ENCODE results near the gene RDH13. TPM values are rescaled to one million over a fixed set of nuclear protein-coding genes. Genes with fewer than 3 reads are reported as not detected.
"Not testable (repeated sequence)": the region's sequence is repeated elsewhere in the genome, so short reads cannot be mapped to it uniquely, and the experiment has no call there.

RDH13 gene, protein sequence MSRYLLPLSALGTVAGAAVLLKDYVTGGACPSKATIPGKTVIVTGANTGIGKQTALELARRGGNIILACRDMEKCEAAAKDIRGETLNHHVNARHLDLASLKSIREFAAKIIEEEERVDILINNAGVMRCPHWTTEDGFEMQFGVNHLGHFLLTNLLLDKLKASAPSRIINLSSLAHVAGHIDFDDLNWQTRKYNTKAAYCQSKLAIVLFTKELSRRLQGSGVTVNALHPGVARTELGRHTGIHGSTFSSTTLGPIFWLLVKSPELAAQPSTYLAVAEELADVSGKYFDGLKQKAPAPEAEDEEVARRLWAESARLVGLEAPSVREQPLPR
- 26.0 TPM for total RNA-seq
- long read RNA-seq, transcript RDH13-223 (7 exons, 1,931 nt): major isoform, 23 of 39 reads
- long read RNA-seq, partial matches to known transcripts: 0 of 39 reads
- long read RNA-seq, other reads (novel, unspliced or antisense): 16 of 39 reads

GRCh38 chr19:55062735-55063491 is at the start of gene RDH13:
RDH13 (minus strand) TSS chr19:55063148; CDS start chr19:55063032, 116 bp downstream.
- H3K36me3 ChIP-seq: peaks cover 17% of the 10 kb centered on the region
- intact Hi-C loops (cut with DNase I): no loop called here
- no peaks in the 10 kb centered on the region for H3K9me3 ChIP-seq
- H3K27ac ChIP-seq: peak within 1 kb of the TSS; percentile 86
- ATAC-seq (peak; percentile 99 to 100), DNase-seq (peak; percentile 98)
- H3K4me3 ChIP-seq: peak within 1 kb of the TSS; percentile 89
- no peak for TF ChIP-seq CTCF (IDR thresholded peaks at IDR 0.05)
- peaks cover 11% of the 10 kb centered on the region for H3K4me1 ChIP-seq
- no peaks in the 10 kb centered on the region for H3K27me3 ChIP-seq (ENCODE audit: low read depth)

DNA sequence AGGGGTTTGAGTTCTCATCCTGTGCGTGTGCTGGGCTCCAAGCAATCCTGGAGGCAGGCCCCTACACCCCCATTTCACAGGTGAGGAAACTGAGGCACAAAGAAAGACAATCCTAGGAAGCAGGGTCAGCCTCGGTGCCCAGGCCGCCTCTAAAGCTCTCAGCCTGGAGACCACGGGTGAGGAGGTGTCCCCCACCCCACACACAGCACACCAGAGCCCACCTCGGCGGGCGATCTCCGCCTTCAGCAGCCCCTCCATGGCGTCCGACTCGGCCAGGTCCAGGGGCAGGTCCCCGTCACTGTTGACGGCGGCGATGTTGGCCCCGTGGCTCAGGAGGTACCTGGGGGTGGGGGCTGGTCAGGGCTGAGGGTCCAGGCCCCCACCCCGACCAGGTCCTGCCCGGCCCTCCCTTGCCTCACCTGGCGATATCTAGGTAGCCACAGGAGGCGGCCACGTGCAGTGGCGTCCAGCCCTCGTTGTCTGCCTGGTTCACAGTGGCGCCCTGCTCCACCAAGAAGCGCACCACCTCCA is 49.4 kb upstream of the RDH13 start:
- no peak overlapping the region for H3K4me3 ChIP-seq
- TF ChIP-seq CTCF (IDR thresholded peaks at IDR 0.05): no peak
- DNase-seq (no peak), ATAC-seq (no peak)
- peak overlapping the region; percentile 83 for H3K27ac ChIP-seq
- H3K4me1 ChIP-seq: peaks cover 41% of the 10 kb centered on the region
- peaks cover 27% of the 10 kb centered on the region for H3K36me3 ChIP-seq
- no peaks in the 10 kb centered on the region for H3K27me3 ChIP-seq (ENCODE audit: low read depth)
- no peaks in the 10 kb centered on the region for H3K9me3 ChIP-seq
- intact Hi-C loops (cut with DNase I): no loop called here

DNA sequence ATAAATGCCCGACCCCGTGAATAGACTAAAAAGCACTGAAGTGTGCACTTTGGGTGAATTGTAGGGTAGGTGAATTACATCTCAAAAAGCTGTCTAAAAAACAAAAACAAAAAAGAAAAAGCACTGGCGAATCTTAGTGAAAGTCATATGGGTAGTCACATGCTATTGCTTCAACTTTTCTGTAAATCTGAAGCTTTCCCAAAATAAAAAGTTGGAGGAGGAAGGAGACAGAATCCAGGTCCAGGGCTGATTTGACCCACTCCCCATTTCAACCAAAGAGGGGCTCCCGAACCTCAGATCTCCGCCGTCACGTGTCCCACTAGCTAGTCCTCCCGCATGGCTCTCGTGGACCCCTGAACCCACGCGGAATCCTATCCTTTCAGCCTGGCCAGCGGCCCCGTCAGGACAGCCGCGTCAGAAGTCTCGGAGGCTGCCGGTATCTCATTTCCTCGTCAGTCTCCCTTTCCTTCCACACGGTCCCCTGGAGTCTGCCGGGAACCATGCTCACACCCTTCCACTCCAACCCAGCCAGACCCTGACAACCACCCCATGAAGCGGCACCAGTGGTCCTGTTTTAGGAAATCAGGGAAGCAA is 48.4 kb upstream of the RDH13 start:
- Histone ChIP-seq H3K27me3 (ENCODE audit: low read depth) (no peaks in the 10 kb centered on the region), H3K4me1 (peaks cover 38% of the 10 kb centered on the region), H3K27ac (peak overlapping the region; percentile 31), H3K9me3 (no peaks in the 10 kb centered on the region), H3K36me3 (peaks cover 27% of the 10 kb centered on the region), H3K4me3 (no peak overlapping the region)
- ATAC-seq (no peak), DNase-seq (no peak)
- no peak for TF ChIP-seq CTCF (IDR thresholded peaks at IDR 0.05)
- intact Hi-C loops (cut with DNase I): no loop called here

GRCh38 chr19:55109527-55110291 is 46.8 kb upstream of the RDH13 start:
- Histone ChIP-seq H3K4me3 (no peak overlapping the region), H3K36me3 (peaks cover 32% of the 10 kb centered on the region), H3K4me1 (peaks cover 22% of the 10 kb centered on the region), H3K27ac (no peak overlapping the region), H3K27me3 (ENCODE audit: low read depth) (no peaks in the 10 kb centered on the region), H3K9me3 (no peaks in the 10 kb centered on the region)
- TF ChIP-seq CTCF (IDR thresholded peaks at IDR 0.05): no peak
- intact Hi-C loops (cut with DNase I): no loop called here
- ATAC-seq: no peak
- no peak for DNase-seq

DNA sequence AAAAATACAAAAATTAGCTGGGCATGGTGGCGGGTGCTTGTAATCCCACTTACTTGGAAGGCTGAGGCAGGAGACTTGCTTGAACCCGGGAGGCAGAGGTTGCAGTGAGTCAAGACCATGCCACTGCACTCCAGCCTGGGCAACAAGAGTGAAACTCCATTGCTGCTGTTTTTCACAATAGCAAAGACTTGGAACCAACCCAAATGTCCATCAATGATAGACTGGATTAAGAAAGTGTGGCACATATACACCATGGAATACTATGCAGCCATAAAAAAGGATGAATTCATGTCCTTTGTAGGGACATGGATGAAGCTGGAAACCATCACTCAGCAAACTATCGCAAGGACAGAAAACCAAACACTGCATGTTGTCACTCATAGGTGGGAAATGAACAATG is 44.3 kb upstream of the RDH13 start:
- DNase-seq, ATAC-seq: not testable (repeated sequence)

More for the DNA sequence above, 44.3 kb upstream of the RDH13 start:
- H3K4me3 ChIP-seq; H3K27me3 ChIP-seq (ENCODE audit: low read depth); H3K9me3 ChIP-seq; intact Hi-C loops (cut with DNase I); H3K27ac ChIP-seq; H3K4me1 ChIP-seq: not testable (repeated sequence)
- H3K36me3 ChIP-seq: peaks cover 42% of the 10 kb centered on the region

Data from lower lobe of right lung (tissue), 2 donors.